Common myeloid progenitor, CD34-positive (primary cell): ENCODE results near the gene ADGRD1.

ENCODE experiments used
- CTCF ChIA-PET: fragments of 350-600 bp; sonication (Branson Sonifier 250); formaldehyde crosslinking; loops from one replicate; lab custom pipeline; 2021; ENCODE audit warnings: antibody characterized with exemption; lab: Charles Lee
- POLR2A ChIA-PET: fragments of 350-600 bp; sonication (Branson Sonifier 250); formaldehyde crosslinking; loops from one replicate; lab custom pipeline; 2021; ENCODE audit warnings: antibody characterized with exemption; lab: Charles Lee
- DNase-seq, 3 donors: peaks; one replicate each; pipeline versions ENCODE4 v3.0.0 to v3.0.0-alpha.2; 2013
- H3K27ac ChIP-seq, 2 experiments: 1 replicate in 1 of 2; 2 replicates in 1 of 2; pipeline ENCODE4 v1.7.0; 2013; ENCODE audit warnings: inconsistent platforms in 2 of 2, low read length in 2 of 2, mild to moderate bottlenecking in 2 of 2, low read depth in 1 of 2, moderate library complexity in 1 of 2; ENCODE audit not compliant: severe bottlenecking in 2 of 2, insufficient read depth in 1 of 2, poor library complexity in 1 of 2
- H3K27me3 ChIP-seq, 5 experiments: replicated peaks in 2 of 5; 1 replicate in 3 of 5; 2 replicates in 2 of 5; pipeline versions ENCODE4 v1.6.1 to v1.7.0; 2013; ENCODE audit warnings: low read length in 4 of 5, mild to moderate bottlenecking in 2 of 5, moderate library complexity in 2 of 5, inconsistent platforms in 1 of 5; ENCODE audit not compliant: insufficient read depth in 5 of 5, control insufficient read depth in 4 of 5
- H3K36me3 ChIP-seq, 4 experiments: 1 replicate in 2 of 4; 2 replicates in 2 of 4; pipeline versions ENCODE4 v1.6.1 to v1.7.0; 2013; ENCODE audit warnings: low read length in 3 of 4, control low read depth in 1 of 4, mild to moderate bottlenecking in 1 of 4; ENCODE audit not compliant: control insufficient read depth in 4 of 4, insufficient read depth in 4 of 4
- H3K4me1 ChIP-seq, 4 experiments: 1 replicate in 3 of 4; 2 replicates in 1 of 4; pipeline versions ENCODE4 v1.6.1 to v1.7.1; 2013; ENCODE audit warnings: low read length in 3 of 4, mild to moderate bottlenecking in 3 of 4, control low read depth in 1 of 4, inconsistent platforms in 1 of 4, moderate library complexity in 1 of 4; ENCODE audit not compliant: control insufficient read depth in 4 of 4, insufficient read depth in 4 of 4; ENCODE audit errors: control extremely low read depth in 1 of 4
- H3K4me3 ChIP-seq, 7 experiments: 1 replicate in 4 of 7; 2 replicates in 3 of 7; pipeline versions ENCODE4 v1.5.1 to v1.7.0; 2013; ENCODE audit warnings: mild to moderate bottlenecking in 7 of 7, low read length in 6 of 7, moderate library complexity in 6 of 7, inconsistent platforms in 2 of 7, low read depth in 2 of 7, control low read depth in 1 of 7; ENCODE audit not compliant: insufficient read depth in 4 of 7, control insufficient read depth in 1 of 7; ENCODE audit errors: extremely low read depth in 1 of 7
- H3K9me3 ChIP-seq, 5 experiments: 1 replicate in 4 of 5; 2 replicates in 1 of 5; pipeline versions ENCODE4 v1.6.1 to v1.7.1; 2013; ENCODE audit warnings: low read length in 4 of 5, mild to moderate bottlenecking in 2 of 5, inconsistent platforms in 1 of 5, low read depth in 1 of 5, moderate library complexity in 1 of 5; ENCODE audit not compliant: control insufficient read depth in 4 of 5, insufficient read depth in 2 of 5; ENCODE audit errors: control extremely low read depth in 1 of 5
- WGBS: methylation state at CpG from one replicate; pipeline ENCODE4 v1.1.5; 2013; ENCODE audit not compliant: insufficient coverage; 5-methylcytosine and 5-hydroxymethylcytosine counted together

Gene ADGRD1

DNA sequence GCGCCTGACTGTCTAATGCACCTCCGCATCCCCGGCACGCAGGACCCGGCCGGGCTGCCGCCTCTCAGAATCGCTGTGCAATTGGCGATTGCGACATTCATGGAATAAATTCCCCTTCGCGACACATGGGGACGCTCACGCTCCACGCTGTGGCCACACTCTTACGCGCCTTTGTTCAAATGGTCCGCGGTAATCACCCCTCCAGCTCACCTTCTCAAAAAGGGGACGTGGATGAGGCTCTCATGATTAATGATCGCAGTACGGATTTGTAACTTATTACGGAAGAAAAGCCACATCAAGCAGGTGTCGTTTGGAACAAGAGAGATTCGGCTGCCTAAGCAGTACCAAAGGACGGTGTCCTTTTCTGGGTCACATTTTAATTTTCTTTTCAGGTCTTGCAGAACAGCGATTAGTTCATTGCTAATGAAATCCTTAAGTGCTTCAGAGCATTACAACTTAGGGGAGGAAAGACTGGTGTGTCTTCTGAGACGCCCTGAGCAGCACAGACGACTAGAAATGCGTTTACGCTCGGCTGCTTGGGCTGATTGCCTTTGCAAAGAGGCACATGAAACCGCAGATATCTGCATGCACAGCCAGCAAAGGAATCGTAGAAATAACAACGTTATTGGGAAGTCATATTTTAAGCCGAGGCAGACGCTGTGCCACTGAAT lies 37.3 kb upstream of the ADGRD1 start:
- Histone ChIP-seq H3K36me3 (no peaks in the 10 kb centered on the region), H3K27me3 (peaks cover 7 to 57% (median 13%) of the 10 kb centered on the region in 5 experiments), H3K9me3 (peaks cover 0 to 3% (median 2%) of the 10 kb centered on the region in 5 experiments), H3K4me1 (no peaks in the 10 kb centered on the region), H3K4me3 (no peak overlapping the region), H3K27ac (no peak overlapping the region)
- 36% methylated on average over 30 of the region's 37 CpGs for WGBS
- ChIA-PET POLR2A (no interaction called here), CTCF (interaction anchor here (0.6 to 2.1 kb wide), 8 partner anchors 8 to 1084 kb away, joined by 3 to 17 read pairs (median 3); no protein-coding TSS in a partner anchor)
- peak; percentile 59 to 85 (median 79) for DNase-seq

GRCh38 chr12:130917607-130918006 lies 36.1 kb upstream of the ADGRD1 start:
- POLR2A ChIA-PET: no interaction called here
- CTCF ChIA-PET: interaction anchor here (0.8 to 1.6 kb wide), 4 partner anchors 9 to 198 kb away, joined by 3 to 5 read pairs (median 4); no protein-coding TSS in a partner anchor
- H3K36me3 ChIP-seq: no peaks in the 10 kb centered on the region
- peaks cover 0 to 4% (median 4%) of the 10 kb centered on the region in 5 experiments for H3K9me3 ChIP-seq
- DNase-seq: no peak
- no peaks in the 10 kb centered on the region for H3K4me1 ChIP-seq
- WGBS: 94% methylated on average over 12 of the region's 13 CpGs
- H3K27me3 ChIP-seq: peaks cover 7 to 65% (median 13%) of the 10 kb centered on the region in 5 experiments
- H3K4me3 ChIP-seq: no peak overlapping the region
- H3K27ac ChIP-seq: no peak overlapping the region

DNA sequence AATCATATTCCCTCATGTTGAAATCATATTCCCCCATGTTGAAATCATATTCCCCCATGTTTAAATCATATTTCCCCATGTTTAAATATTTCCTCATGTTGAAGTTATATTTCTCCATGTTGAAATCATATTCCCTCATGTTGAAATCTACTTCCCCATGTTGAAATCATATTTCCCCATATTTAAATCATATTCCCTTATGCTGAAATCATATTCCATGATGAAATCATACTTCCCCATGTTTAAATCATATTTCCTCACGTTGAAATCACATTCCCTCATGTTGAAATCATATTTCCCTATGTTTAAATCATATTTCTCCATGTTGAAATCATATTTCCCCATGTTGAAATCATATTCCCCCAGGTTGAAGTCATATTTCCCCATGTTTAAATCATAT lies 34.6 kb upstream of the ADGRD1 start:
- H3K4me1 ChIP-seq: no peaks in the 10 kb centered on the region
- POLR2A ChIA-PET: no interaction called here
- WGBS: 75% methylated on average over 1 of the region's 1 CpG
- no peaks in the 10 kb centered on the region for H3K36me3 ChIP-seq
- CTCF ChIA-PET: interaction anchor here (1.6 kb wide), 1 partner anchor 186 kb away, joined by 4 read pairs; no protein-coding TSS in a partner anchor
- peaks cover 7 to 63% (median 13%) of the 10 kb centered on the region in 5 experiments for H3K27me3 ChIP-seq
- DNase-seq: no peak
- no peak overlapping the region for H3K4me3 ChIP-seq
- peaks cover 0 to 4% (median 4%) of the 10 kb centered on the region in 5 experiments for H3K9me3 ChIP-seq
- H3K27ac ChIP-seq: no peak overlapping the region

- no peaks in the 10 kb centered on the region for H3K4me1 ChIP-seq
- H3K9me3 ChIP-seq: peaks cover 0 to 4% (median 4%) of the 10 kb centered on the region in 5 experiments
- DNase-seq: no peak
- peaks cover 3 to 66% (median 13%) of the 10 kb centered on the region in 5 experiments for H3K27me3 ChIP-seq
- H3K4me3 ChIP-seq: no peak overlapping the region
- H3K27ac ChIP-seq: no peak overlapping the region
- 94% methylated on average over 15 of the region's 15 CpGs for WGBS
- ChIA-PET CTCF (no interaction called here), POLR2A (no interaction called here)
- H3K36me3 ChIP-seq: no peaks in the 10 kb centered on the region
Observed at GRCh38 chr12:130920119-130920703, 33.5 kb upstream of the ADGRD1 start.

- H3K4me1 ChIP-seq: no peaks in the 10 kb centered on the region
- H3K27me3 ChIP-seq: peaks cover 3 to 66% (median 12%) of the 10 kb centered on the region in 5 experiments
- no peak for DNase-seq
- no peaks in the 10 kb centered on the region for H3K36me3 ChIP-seq
- WGBS: 94% methylated on average over 7 of the region's 8 CpGs
- CTCF ChIA-PET: no interaction called here
- H3K4me3 ChIP-seq: no peak overlapping the region
- POLR2A ChIA-PET: no interaction called here
- H3K27ac ChIP-seq: no peak overlapping the region
- H3K9me3 ChIP-seq: peaks cover 0 to 4% (median 4%) of the 10 kb centered on the region in 5 experiments
Observed at GRCh38 chr12:130920723-130921381, 32.9 kb upstream of the ADGRD1 start.

- ChIA-PET POLR2A (no interaction called here), CTCF (no interaction called here)
- H3K4me3 ChIP-seq: no peak overlapping the region
- peaks cover 0 to 4% (median 4%) of the 10 kb centered on the region in 5 experiments for H3K9me3 ChIP-seq
- no peak for DNase-seq
- peaks cover 0 to 50% (median 3%) of the 10 kb centered on the region in 5 experiments for H3K27me3 ChIP-seq
- no peaks in the 10 kb centered on the region for H3K36me3 ChIP-seq
- H3K27ac ChIP-seq: no peak overlapping the region
- 83% methylated on average over 1 of the region's 4 CpGs for WGBS
- no peaks in the 10 kb centered on the region for H3K4me1 ChIP-seq
Observed at GRCh38 chr12:130922511-130922953, 31.2 kb upstream of the ADGRD1 start.
